Chondrocyte (in vitro differentiated cells): Measurements from ENCODE around the gene S1PR2. TPM values are rescaled to one million over a fixed set of nuclear protein-coding genes. Genes with fewer than 3 reads are reported as not detected.

ENCODE experiments used
- DNase-seq: peaks from one replicate; pipeline ENCODE4 v3.0.0; 2021; ENCODE audit warnings: mixed read lengths, low spot score
- H3K27ac Mint-ChIP-seq: one replicate; pipeline ENCODE4 v1.8.0; 2021; ENCODE audit warnings: mild to moderate bottlenecking, moderate library complexity, mixed read lengths; ENCODE audit not compliant: unreplicated experiment
- H3K27me3 Mint-ChIP-seq: 2 replicates; pipeline ENCODE4 v1.8.0; 2021; ENCODE audit warnings: low read depth, mixed read lengths
- H3K36me3 Mint-ChIP-seq: 2 replicates; pipeline ENCODE4 v1.8.0; 2021; ENCODE audit warnings: low read depth, mixed read lengths
- H3K4me1 Mint-ChIP-seq: 2 replicates; pipeline ENCODE4 v1.8.0; 2021; ENCODE audit warnings: low read depth, mild to moderate bottlenecking, mixed read lengths
- H3K4me3 Mint-ChIP-seq: one replicate; pipeline ENCODE4 v1.8.0; 2021; ENCODE audit warnings: mild to moderate bottlenecking, moderate library complexity, mixed read lengths; ENCODE audit not compliant: unreplicated experiment
- H3K9me3 Mint-ChIP-seq: 2 replicates; pipeline ENCODE4 v1.8.0; 2021; ENCODE audit warnings: low read depth, mixed read lengths
- total RNA-seq: library from RNA; stranded (reverse); gene quantifications from 3 replicates; pipeline ENCODE4 v1.2.1, GENCODE V29; 2021
- TF ChIP-seq, protein P1 (sequence below): fragments of 200-600 bp; sonication (generic); IDR thresholded peaks from 2 replicates; pipeline ENCODE4 v1.5.0; 2021; ENCODE audit warnings: antibody characterized with exemption, mild to moderate bottlenecking, moderate library complexity

Gene S1PR2
- total RNA-seq, 1 donor from 2014 or later, result 12.0 TPM

DNA sequence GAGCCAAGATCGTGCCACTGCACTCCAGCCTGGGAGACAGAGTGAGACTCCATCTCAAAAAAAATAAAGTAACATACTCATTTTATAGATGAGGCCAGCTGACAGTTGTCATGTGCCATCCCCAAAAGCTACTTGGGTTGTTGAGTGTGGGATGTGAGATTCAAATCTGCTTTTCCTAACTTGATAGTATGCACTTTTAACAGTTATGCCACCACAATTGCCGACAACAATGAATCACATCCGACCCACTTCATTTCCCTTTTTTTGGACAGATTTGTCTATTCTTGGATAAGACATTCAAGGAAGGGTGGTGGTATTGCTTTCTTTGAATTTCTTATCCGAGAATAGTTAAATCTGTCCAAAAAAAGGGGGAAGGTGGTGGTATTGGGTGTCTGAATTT, 20.1 kb downstream of the S1PR2 start:
- no peak overlapping the region for H3K27ac Mint-ChIP-seq

DNA sequence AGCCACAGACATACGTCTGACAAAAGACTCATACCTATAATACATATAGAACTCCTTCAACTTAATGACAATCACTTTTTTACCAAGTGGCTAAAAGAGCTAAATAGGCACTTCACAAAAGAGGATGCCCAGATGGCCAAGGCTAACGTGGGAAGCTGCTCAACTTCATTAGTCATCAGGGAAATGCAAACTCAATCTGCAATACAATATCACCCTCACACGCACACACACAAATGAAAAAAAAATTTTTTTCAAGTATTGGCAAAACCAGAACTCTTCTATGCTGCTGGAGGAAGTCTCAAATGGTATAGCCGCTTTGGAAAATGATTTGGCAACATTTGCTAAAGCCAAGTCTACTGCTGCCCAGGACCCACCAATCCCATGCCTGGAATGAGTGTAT, 21.8 kb downstream of the S1PR2 start:
- Mint-ChIP-seq H3K9me3 (peaks cover 3% of the 10 kb centered on the region), H3K27me3 (no peaks in the 10 kb centered on the region), H3K36me3 (no peaks in the 10 kb centered on the region), H3K4me3 (no peak overlapping the region), H3K4me1 (no peaks in the 10 kb centered on the region), H3K27ac (no peak overlapping the region)
- TF ChIP-seq, protein P1, sequence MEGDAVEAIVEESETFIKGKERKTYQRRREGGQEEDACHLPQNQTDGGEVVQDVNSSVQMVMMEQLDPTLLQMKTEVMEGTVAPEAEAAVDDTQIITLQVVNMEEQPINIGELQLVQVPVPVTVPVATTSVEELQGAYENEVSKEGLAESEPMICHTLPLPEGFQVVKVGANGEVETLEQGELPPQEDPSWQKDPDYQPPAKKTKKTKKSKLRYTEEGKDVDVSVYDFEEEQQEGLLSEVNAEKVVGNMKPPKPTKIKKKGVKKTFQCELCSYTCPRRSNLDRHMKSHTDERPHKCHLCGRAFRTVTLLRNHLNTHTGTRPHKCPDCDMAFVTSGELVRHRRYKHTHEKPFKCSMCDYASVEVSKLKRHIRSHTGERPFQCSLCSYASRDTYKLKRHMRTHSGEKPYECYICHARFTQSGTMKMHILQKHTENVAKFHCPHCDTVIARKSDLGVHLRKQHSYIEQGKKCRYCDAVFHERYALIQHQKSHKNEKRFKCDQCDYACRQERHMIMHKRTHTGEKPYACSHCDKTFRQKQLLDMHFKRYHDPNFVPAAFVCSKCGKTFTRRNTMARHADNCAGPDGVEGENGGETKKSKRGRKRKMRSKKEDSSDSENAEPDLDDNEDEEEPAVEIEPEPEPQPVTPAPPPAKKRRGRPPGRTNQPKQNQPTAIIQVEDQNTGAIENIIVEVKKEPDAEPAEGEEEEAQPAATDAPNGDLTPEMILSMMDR, result no peak
- DNase-seq, result no peak

More for the DNA sequence above, 20.1 kb downstream of the S1PR2 start:
- no peak overlapping the region for H3K4me3 Mint-ChIP-seq
- TF ChIP-seq, protein P1, result no peak
- H3K9me3 Mint-ChIP-seq, result peaks cover 3% of the 10 kb centered on the region
- H3K4me1 Mint-ChIP-seq, result no peaks in the 10 kb centered on the region
- no peak for DNase-seq
- no peaks in the 10 kb centered on the region for H3K27me3 Mint-ChIP-seq
- H3K36me3 Mint-ChIP-seq, result no peaks in the 10 kb centered on the region

DNA sequence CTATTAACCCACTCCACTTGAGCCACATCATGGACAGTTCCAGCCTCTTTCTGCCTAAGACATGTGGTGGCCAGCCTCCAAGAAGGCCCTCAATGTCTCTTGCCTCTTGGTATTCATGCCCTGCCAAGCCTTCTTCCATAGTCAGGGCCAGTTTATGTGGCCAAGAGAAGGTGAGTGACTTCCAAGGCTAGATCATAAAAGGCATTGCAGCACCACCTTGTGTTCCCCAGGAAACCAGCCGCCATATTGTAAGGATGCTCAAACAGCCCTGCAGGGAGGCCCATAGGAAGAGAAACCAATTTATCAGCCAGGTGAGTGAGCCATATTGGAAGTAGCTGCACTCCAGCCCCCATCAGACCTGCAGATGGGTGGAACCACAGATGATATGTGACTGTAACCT, 24.1 kb downstream of the S1PR2 start:
- DNase-seq, result no peak
- Mint-ChIP-seq H3K27me3 (no peaks in the 10 kb centered on the region), H3K9me3 (peaks cover 3% of the 10 kb centered on the region), H3K4me3 (no peak overlapping the region), H3K27ac (no peak overlapping the region), H3K4me1 (no peaks in the 10 kb centered on the region), H3K36me3 (no peaks in the 10 kb centered on the region)
- TF ChIP-seq, protein P1, result no peak

DNA sequence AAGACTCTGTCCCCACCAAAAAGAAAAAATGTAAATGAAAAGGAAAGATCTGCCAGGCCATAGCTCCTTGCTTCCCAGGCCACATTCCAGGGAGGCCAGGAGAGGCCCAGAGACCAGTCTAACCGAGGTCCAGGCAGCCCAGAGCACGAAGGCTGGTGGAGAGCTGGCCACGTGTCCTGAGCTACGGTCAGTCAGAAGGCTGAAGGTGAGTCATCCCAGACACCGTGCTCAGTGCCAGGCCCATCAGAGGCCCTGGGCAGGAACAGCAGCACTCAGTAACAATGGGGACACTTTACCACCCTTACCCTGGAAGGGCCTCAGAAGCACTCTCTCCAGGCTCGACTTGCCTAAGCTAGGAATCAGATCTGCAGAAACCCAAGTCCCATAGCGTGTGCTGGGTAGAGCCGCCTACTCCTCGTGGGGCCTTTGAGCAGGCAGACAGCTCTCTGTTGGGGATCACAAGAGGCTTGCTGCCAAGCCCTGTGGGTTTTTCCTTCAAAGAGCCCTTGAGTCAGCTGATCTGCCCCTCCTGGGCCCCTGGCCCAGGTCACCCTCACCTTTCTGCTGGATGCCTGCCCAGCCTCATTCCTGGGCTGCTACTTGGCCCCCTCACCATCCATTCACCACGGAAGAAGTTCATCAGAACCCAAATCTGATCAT, 24.8 kb downstream of the S1PR2 start:
- no peak overlapping the region for H3K4me3 Mint-ChIP-seq
- no peak overlapping the region for H3K27ac Mint-ChIP-seq
- DNase-seq, result no peak
- no peaks in the 10 kb centered on the region for H3K4me1 Mint-ChIP-seq
- H3K36me3 Mint-ChIP-seq, result no peaks in the 10 kb centered on the region
- peaks cover 3% of the 10 kb centered on the region for H3K9me3 Mint-ChIP-seq
- H3K27me3 Mint-ChIP-seq, result no peaks in the 10 kb centered on the region
- TF ChIP-seq, protein P1, result no peak

DNA sequence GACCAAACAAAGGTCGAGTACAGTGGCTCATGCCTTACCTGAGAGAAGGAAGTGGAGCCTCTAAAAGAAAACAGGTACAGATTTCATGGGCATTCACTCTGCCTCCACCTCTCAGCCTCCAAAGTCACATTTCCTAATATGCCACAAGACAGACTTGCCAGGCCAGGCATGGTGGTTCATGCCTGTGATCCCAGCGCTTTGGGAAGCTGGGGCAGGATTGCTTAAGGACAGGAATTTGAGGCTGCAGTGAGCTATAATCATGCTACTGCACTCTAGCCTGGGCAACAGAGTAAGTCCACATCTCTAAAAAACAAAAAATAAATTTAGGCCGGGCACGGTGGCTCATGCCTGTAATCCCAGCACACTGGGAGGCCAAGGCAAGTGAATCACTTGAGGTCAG, 25.5 kb downstream of the S1PR2 start:
- DNase-seq, result no peak
- Mint-ChIP-seq H3K9me3 (peaks cover 3% of the 10 kb centered on the region), H3K27ac (no peak overlapping the region), H3K4me3 (no peak overlapping the region), H3K36me3 (no peaks in the 10 kb centered on the region), H3K4me1 (no peaks in the 10 kb centered on the region), H3K27me3 (no peaks in the 10 kb centered on the region)
- TF ChIP-seq, protein P1, result no peak
